ENCODE measurements around the gene ATP8A2.
"Not testable (repeated sequence)": the region's sequence is repeated elsewhere in the genome, so short reads cannot be mapped to it uniquely, and the experiment has no call there.

ATP8A2 gene

GRCh38 chr13:25571237-25571636 lies 199.5 kb downstream of the ATP8A2 start:
- DNase-seq: no peak

GRCh38 chr13:25572171-25572570 lies 200.4 kb downstream of the ATP8A2 start:
- DNase-seq: not testable (repeated sequence)

GRCh38 chr13:25574437-25575411 lies 202.9 kb downstream of the ATP8A2 start:
- DNase-seq: peak; percentile 33

GRCh38 chr13:25575562-25575961 lies 203.8 kb downstream of the ATP8A2 start:
- DNase-seq: no peak

- DNase-seq: no peak
Observed at GRCh38 chr13:25578526-25578925, 206.8 kb downstream of the ATP8A2 start.

GRCh38 chr13:25579221-25579620 lies 207.4 kb downstream of the ATP8A2 start:
- no peak for DNase-seq

- no peak for DNase-seq
Observed at GRCh38 chr13:25581351-25581750, 209.6 kb downstream of the ATP8A2 start.

- DNase-seq: no peak
Observed at GRCh38 chr13:25584087-25584486, 212.3 kb downstream of the ATP8A2 start.

- no peak for DNase-seq
Observed at GRCh38 chr13:25585000-25585399, 213.2 kb downstream of the ATP8A2 start.

- DNase-seq: no peak
Observed at GRCh38 chr13:25587326-25587980, 215.7 kb downstream of the ATP8A2 start.

GRCh38 chr13:25588336-25589060 lies 216.7 kb downstream of the ATP8A2 start:
- DNase-seq: no peak

- no peak for DNase-seq
Observed at GRCh38 chr13:25598421-25598820, 226.6 kb downstream of the ATP8A2 start.

GRCh38 chr13:25602176-25602575 lies 230.4 kb downstream of the ATP8A2 start:
- DNase-seq: no peak

GRCh38 chr13:25604106-25604505 lies 232.3 kb downstream of the ATP8A2 start:
- no peak for DNase-seq

- no peak for DNase-seq
Observed at GRCh38 chr13:25607096-25607495, 235.3 kb downstream of the ATP8A2 start.

- DNase-seq: no peak
Observed at GRCh38 chr13:25608181-25608580, 236.4 kb downstream of the ATP8A2 start.

- DNase-seq: no peak
Observed at GRCh38 chr13:25616674-25617073, 244.9 kb downstream of the ATP8A2 start.

GRCh38 chr13:25619897-25620296 lies 248.1 kb downstream of the ATP8A2 start:
- DNase-seq: no peak

GRCh38 chr13:25625414-25625813 lies 253.6 kb downstream of the ATP8A2 start:
- no peak for DNase-seq

GRCh38 chr13:25630329-25630900 lies 258.6 kb downstream of the ATP8A2 start:
- no peak for DNase-seq

GRCh38 chr13:25632166-25632888 lies 260.6 kb downstream of the ATP8A2 start:
- DNase-seq: no peak

GRCh38 chr13:25633093-25633492 lies 261.3 kb downstream of the ATP8A2 start:
- DNase-seq: no peak

All from NCI-H187 treated with DMSO at 0.1 percent for 48 hours (cell line).